GM12878 (cell line): Measurements from ENCODE around the gene CCDC15. TPM values are rescaled to one million over a fixed set of nuclear protein-coding genes. Genes with fewer than 3 reads are reported as not detected.

Source experiments
- BRCA1 ChIP-seq: IDR thresholded peaks from 2 replicates; pipeline ENCODE4 v1.6.1; 2011; ENCODE audit warnings: low read depth, low read length, improper control_type of control experiment
- FOS ChIP-seq: IDR thresholded peaks from 3 replicates; pipeline ENCODE4 v1.6.1; 2011; ENCODE audit warnings: borderline replicate concordance; ENCODE audit not compliant: insufficient read length; ENCODE audit errors: extremely low read depth
- FOXK2 ChIP-seq: fragments of 450-650 bp; IDR thresholded peaks from 2 replicates; pipeline ENCODE4 v1.6.1; 2017; ENCODE audit warnings: mild to moderate bottlenecking, moderate library complexity
- IKZF1 ChIP-seq: fragments of 450-650 bp; conservative IDR thresholded peaks from 2 replicates; pipeline ENCODE4 v1.6.1; 2017; ENCODE audit warnings: antibody characterized with exemption, mild to moderate bottlenecking
- IKZF2 ChIP-seq, 2 experiments: fragments of 450-650 bp; IDR thresholded peaks; 2 replicates each; pipeline ENCODE4 v1.6.1; 2017; ENCODE audit warnings: mild to moderate bottlenecking in 2 of 2, moderate library complexity in 2 of 2
- JUND ChIP-seq: IDR thresholded peaks from 2 replicates; pipeline ENCODE4 v1.6.1; 2012; ENCODE audit warnings: low read depth, mild to moderate bottlenecking, low read length, improper control_type of control experiment, moderate library complexity
- KDM1A ChIP-seq: fragments of 200-600 bp; sonication (generic); IDR thresholded peaks from 2 replicates; pipeline ENCODE4 v1.6.1; 2016; ENCODE audit warnings: borderline replicate concordance
- NR2C1 ChIP-seq: fragments of 450-650 bp; IDR thresholded peaks from 2 replicates; pipeline ENCODE4 v1.6.1; 2017; ENCODE audit warnings: antibody characterized with exemption, mild to moderate bottlenecking, moderate library complexity
- NRF1 ChIP-seq: conservative IDR thresholded peaks from 2 replicates; pipeline ENCODE4 v1.6.1; 2011; ENCODE audit warnings: mild to moderate bottlenecking, low read depth, low read length, improper control_type of control experiment
- PAX5 ChIP-seq: IDR thresholded peaks from 2 replicates; pipeline ENCODE4 v1.6.1; 2011; ENCODE audit warnings: low read depth, low read length, borderline replicate concordance
- POLR2A ChIP-seq: IDR thresholded peaks from 2 replicates; pipeline ENCODE4 v1.6.1; 2011; ENCODE audit warnings: low read depth, mild to moderate bottlenecking, low read length
- POLR2AphosphoS5 ChIP-seq: IDR thresholded peaks from 2 replicates; pipeline ENCODE4 v1.6.1; 2011; ENCODE audit warnings: mild to moderate bottlenecking, low read length, inconsistent platforms
- POU2F2 ChIP-seq: IDR thresholded peaks from 3 replicates; pipeline ENCODE4 v1.6.1; 2011; ENCODE audit warnings: low read depth, mild to moderate bottlenecking, low read length, borderline replicate concordance
- PRDM15 ChIP-seq: fragments of 450-650 bp; formaldehyde crosslinking; IDR thresholded peaks from 2 replicates; pipeline ENCODE4 v1.4.0; 2020; ENCODE audit warnings: mild to moderate bottlenecking, moderate library complexity
- RAD21 ChIP-seq: IDR thresholded peaks from 2 replicates; pipeline ENCODE4 v1.6.1; 2011; ENCODE audit warnings: mild to moderate bottlenecking, low read depth, low read length, moderate library complexity; ENCODE audit not compliant: insufficient read depth
- SKIL ChIP-seq: fragments of 450-650 bp; IDR thresholded peaks from 2 replicates; pipeline ENCODE4 v1.6.1; 2017; ENCODE audit warnings: mild to moderate bottlenecking, low read depth, inconsistent platforms; ENCODE audit not compliant: poor library complexity, severe bottlenecking
- SP1 ChIP-seq: IDR thresholded peaks from one replicate; pipeline ENCODE4 v1.6.1; 2011; ENCODE audit warnings: low read depth, low read length
- SREBF1 ChIP-seq: IDR thresholded peaks from 2 replicates; pipeline ENCODE4 v1.6.1; 2012; ENCODE audit warnings: mild to moderate bottlenecking, low read length
- SUZ12 ChIP-seq: fragments of 200-600 bp; sonication (generic); IDR thresholded peaks from one replicate; pipeline ENCODE4 v1.6.1; 2018; ENCODE audit warnings: antibody characterized with exemption, mild to moderate bottlenecking; ENCODE audit not compliant: unreplicated experiment
- WRNIP1 ChIP-seq: IDR thresholded peaks from 2 replicates; pipeline ENCODE4 v1.6.1; 2011; ENCODE audit warnings: low read depth, low read length, improper control_type of control experiment, borderline replicate concordance
- ZBTB11 ChIP-seq: fragments of 450-650 bp; formaldehyde crosslinking; IDR thresholded peaks from 2 replicates; pipeline ENCODE4 v1.5.0; 2022; ENCODE audit warnings: mild to moderate bottlenecking, missing genetic modification characterization
- ZNF384 ChIP-seq: IDR thresholded peaks from 2 replicates; pipeline ENCODE4 v1.6.1; 2012; ENCODE audit warnings: low read depth, mild to moderate bottlenecking, low read length, improper control_type of control experiment, borderline replicate concordance
- ZZZ3 ChIP-seq: IDR thresholded peaks from 2 replicates; pipeline ENCODE4 v1.6.1; 2011; ENCODE audit warnings: low read depth; ENCODE audit not compliant: control insufficient read depth, insufficient read length
- polyA plus RNA-seq, 11 experiments: library from polyadenylated mRNA; depleted of rRNA in 4 of 11; unstranded in 6 of 11; stranded (reverse) in 5 of 11; fragments of >200 nt; fragmentation: Nextera tagmentation in 4 of 11; fragmentation: Illumina TruSeq in 1 of 11; extraction: Ambion mirVana in 4 of 11; extraction: Trizol in 1 of 11; gene quantifications; 1 replicate in 1 of 11; 2 replicates in 10 of 11; pipeline versions ENCODE4 v1.2.1 to v1.2.3, GENCODE V29; 2011 to 2016; ENCODE audit warnings: inconsistent platforms in 2 of 11, missing spikeins in 2 of 11, low read depth in 1 of 11
- total RNA-seq, 4 experiments: library from RNA; depleted of rRNA in 3 of 4; stranded (reverse); fragments of >200 nt in 3 of 4; fragmentation: Illumina TruSeq in 1 of 4; extraction: Trizol in 1 of 4; gene quantifications; 2 replicates each; pipeline versions ENCODE4 v1.2.1 to v1.2.3, GENCODE V29; 2013 to 2021

Gene CCDC15
- total and polyA plus RNA-seq, 10 of the 15 experiments (the other 5 are each of a cell fraction or from before 2014, with no cell fraction given) = 2.0 to 5.3 (median 3.3) TPM

- TF ChIP-seq RAD21 (no peak), SKIL (no peak), FOXK2 (no peak), KDM1A (no peak), SUZ12 (no peak), ZZZ3 (no peak), POLR2AphosphoS5 (no peak), WRNIP1 (no peak), PAX5 (0 out of 2 replicates have a peak, but pooled peaks have one; percentile 50), POLR2A (peak; percentile 34; the same call in 1 of the 2 replicates), NRF1 (no peak), JUND (no peak), FOS (no peak), POU2F2 (no peak), ZNF384 (no peak), ZBTB11 (CRISPR knock-in tag) (no peak), PRDM15 (CRISPR knock-in tag) (no peak), SP1 (no peak), BRCA1 (no peak), IKZF2 (IDR thresholded peaks at IDR 0.05) (peak; percentile 44 to 60; a peak in 3 of 4 replicates), SREBF1 (no peak), NR2C1 (no peak; the same call in 1 of the 2 replicates), IKZF1 (peak; percentile 77)
Measured at GRCh38 chr11:125070699-125071254, 116.8 kb downstream of the CCDC15 start (continued).
